PC-9 (cell line): Measurements from ENCODE around the gene NUDT11. TPM values are rescaled to one million over a fixed set of nuclear protein-coding genes. Genes with fewer than 3 reads are reported as not detected.

Experiments
- BruUV-seq: library from RNA; stranded (reverse); fragments of 400-500 nt; replicated peaks from 2 replicates; lab custom pipeline; 2021; lab: Mats Ljungman, UMichigan
- CTCF ChIA-PET: fragments of 300-600 bp; sonication (Branson Sonifier 250); formaldehyde crosslinking; loops from one replicate; lab custom pipeline; 2022; ENCODE audit warnings: antibody characterized with exemption; lab: Charles Lee
- POLR2A ChIA-PET: fragments of 300-600 bp; sonication (Branson Sonifier 250); formaldehyde crosslinking; loops from one replicate; lab custom pipeline; 2022; ENCODE audit warnings: antibody characterized with exemption; ENCODE audit not compliant: unreplicated experiment; lab: Charles Lee
- DNase-seq, 2 experiments: peaks; one replicate each; pipeline versions ENCODE4 v3.0.0 to v3.0.0-alpha.2; 2015 to 2022; ENCODE audit warnings: mixed read lengths in 1 of 2
- H2AFZ ChIP-seq: fragments of 200-600 bp; sonication (generic); 2 replicates; pipeline ENCODE4 v1.8.1; 2017; ENCODE audit warnings: antibody characterized with exemption
- H3F3A ChIP-seq: fragments of 200-600 bp; sonication (generic); 2 replicates; pipeline ENCODE4 v1.8.1; 2017; ENCODE audit warnings: antibody characterized with exemption, mild to moderate bottlenecking, low read depth; ENCODE audit not compliant: insufficient read depth
- H3K27ac ChIP-seq: fragments of 200-600 bp; sonication (generic); 2 replicates; pipeline ENCODE4 v1.6.1; 2016; ENCODE audit warnings: mixed run types
- H3K27me3 ChIP-seq: fragments of 200-600 bp; sonication (generic); 2 replicates; pipeline ENCODE4 v1.6.1; 2016; ENCODE audit warnings: low read depth, mixed run types; ENCODE audit not compliant: insufficient read depth
- H3K36me3 ChIP-seq: fragments of 200-600 bp; sonication (generic); 2 replicates; pipeline ENCODE4 v1.6.1; 2016; ENCODE audit warnings: low read depth, mixed run types
- H3K4me1 ChIP-seq: fragments of 200-600 bp; sonication (generic); replicated peaks from 2 replicates; pipeline ENCODE4 v1.6.1; 2016; ENCODE audit warnings: mixed run types; ENCODE audit not compliant: insufficient read depth
- H3K4me2 ChIP-seq: fragments of 200-600 bp; sonication (generic); 2 replicates; pipeline ENCODE4 v1.6.1; 2017; ENCODE audit warnings: mixed run types
- H3K4me3 ChIP-seq: fragments of 200-600 bp; sonication (generic); 2 replicates; pipeline ENCODE4 v1.6.1; 2016; ENCODE audit warnings: mixed run types
- H3K79me2 ChIP-seq: fragments of 200-600 bp; sonication (generic); 2 replicates; pipeline ENCODE4 v1.6.1; 2017; ENCODE audit warnings: low read depth, mixed run types
- H3K9me2 ChIP-seq: fragments of 200-600 bp; sonication (generic); 2 replicates; pipeline ENCODE4 v1.8.1; 2017; ENCODE audit warnings: mild to moderate bottlenecking; ENCODE audit not compliant: insufficient read depth
- H3K9me3 ChIP-seq: fragments of 200-600 bp; sonication (generic); 2 replicates; pipeline ENCODE4 v1.8.1; 2016; ENCODE audit warnings: low read depth; ENCODE audit not compliant: insufficient read depth
- H4K20me1 ChIP-seq: fragments of 200-600 bp; sonication (generic); 2 replicates; pipeline ENCODE4 v1.8.1; 2017; ENCODE audit not compliant: insufficient read depth
- CTCF ChIP-seq: fragments of 200-600 bp; sonication (generic); conservative IDR thresholded peaks from 2 replicates; pipeline ENCODE4 v1.6.1; 2017; ENCODE audit warnings: mixed run types, antibody characterized with exemption, mild to moderate bottlenecking, moderate library complexity
- EZH2 ChIP-seq: fragments of 200-600 bp; sonication (generic); IDR thresholded peaks from 2 replicates; pipeline ENCODE4 v1.8.0; 2017; ENCODE audit warnings: antibody characterized with exemption, low read depth
- intact Hi-C: fragments of 100-400 bp; cut with micrococcal nuclease; formaldehyde crosslinking; loops from one replicate; pipeline ENCODE4 v1.10.0; 2022; ENCODE audit not compliant: unreplicated experiment
- total RNA-seq: library from RNA; stranded (reverse); gene quantifications from 2 replicates; pipeline ENCODE4 v1.2.3, GENCODE V29; 2021

NUDT11 gene
- total RNA-seq, 1 experiment from 2014 or later, result not detected

- H3K36me3 ChIP-seq, result no peaks in the 10 kb centered on the region
- no peaks in the 10 kb centered on the region for H3K9me2 ChIP-seq
- ChIA-PET CTCF (no interaction called here), POLR2A (no interaction called here)
- no peak overlapping the region for H3K4me2 ChIP-seq
- no peak overlapping the region for H3K4me3 ChIP-seq
- BruUV-seq, result no TSS peak
- H3F3A ChIP-seq, result no peaks in the 10 kb centered on the region
- no peaks in the 10 kb centered on the region for H4K20me1 ChIP-seq
- no peak for DNase-seq
- H3K4me1 ChIP-seq, result no peaks in the 10 kb centered on the region
- H3K79me2 ChIP-seq, result no peaks in the 10 kb centered on the region
- H3K27me3 ChIP-seq, result no peaks in the 10 kb centered on the region
- H3K27ac ChIP-seq, result no peak overlapping the region
- intact Hi-C loops, result no loop called here
- H2AFZ ChIP-seq, result no peak overlapping the region
- no peak for TF ChIP-seq EZH2
- no peak for TF ChIP-seq CTCF
- no peaks in the 10 kb centered on the region for H3K9me3 ChIP-seq
Observed at GRCh38 chrX:51456246-51456645, 40.1 kb downstream of the NUDT11 start.

- Histone ChIP-seq H3K4me3 (no peak overlapping the region), H3K9me2 (no peaks in the 10 kb centered on the region), H3K4me2 (no peak overlapping the region), H3K9me3 (no peaks in the 10 kb centered on the region), H3K27me3 (no peaks in the 10 kb centered on the region), H3K27ac (no peak overlapping the region), H2AFZ (no peak overlapping the region), H3F3A (no peaks in the 10 kb centered on the region), H3K36me3 (no peaks in the 10 kb centered on the region), H3K79me2 (no peaks in the 10 kb centered on the region), H4K20me1 (no peaks in the 10 kb centered on the region), H3K4me1 (no peaks in the 10 kb centered on the region)
- TF ChIP-seq EZH2, result no peak
- no peak for TF ChIP-seq CTCF
- ChIA-PET CTCF (no interaction called here), POLR2A (no interaction called here)
- DNase-seq, result no peak
- no TSS peak for BruUV-seq
- intact Hi-C loops, result no loop called here
Observed at GRCh38 chrX:51440365-51440764, 56.0 kb downstream of the NUDT11 start.

Other genes starting within 250 kb of the NUDT11 start
- gene NUDT10, start 163.8 kb downstream of the NUDT11 start, total RNA-seq, result not detected in 2 replicates
- gene CENPVL3, start 122.3 kb upstream of the NUDT11 start, total RNA-seq, result not detected in 2 replicates
- gene CENPVL2, start 186.2 kb upstream of the NUDT11 start, total RNA-seq, result not detected in 2 replicates
- gene CENPVL1, start 213.9 kb upstream of the NUDT11 start, total RNA-seq, result not detected in 2 replicates
- gene GSPT2, start 246.8 kb upstream of the NUDT11 start, total RNA-seq, result not detected in 2 replicates